ENCODE results near the gene USP31.

The USP31 gene

GRCh38 chr16:23085949-23086348 is 63.3 kb downstream of the USP31 start:
- DNase-seq, result no peak

- no peak for DNase-seq
Measured at GRCh38 chr16:23082161-23082788, 67.0 kb downstream of the USP31 start.

DNA sequence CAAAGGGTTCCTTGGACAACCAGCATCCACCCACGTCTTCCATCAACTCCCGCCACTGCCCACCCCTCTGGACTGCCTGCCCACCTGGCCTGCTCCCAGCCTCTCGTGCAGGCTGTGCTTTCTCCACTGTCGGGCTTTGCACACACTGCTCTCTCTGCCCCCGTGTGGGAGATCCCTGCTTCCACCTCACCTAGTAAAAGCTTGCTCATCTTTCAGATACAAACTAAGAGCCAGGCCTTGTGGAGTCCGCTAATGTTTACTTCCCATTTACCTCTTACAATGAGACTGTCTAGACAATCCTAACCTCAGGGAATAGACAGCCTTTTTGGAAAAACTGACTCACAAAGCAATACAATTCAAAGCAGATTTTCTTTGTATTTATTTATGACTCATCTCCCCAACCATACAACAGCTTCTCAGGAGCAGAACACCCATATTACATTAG is 67.6 kb downstream of the USP31 start:
- DNase-seq, result no peak

DNA sequence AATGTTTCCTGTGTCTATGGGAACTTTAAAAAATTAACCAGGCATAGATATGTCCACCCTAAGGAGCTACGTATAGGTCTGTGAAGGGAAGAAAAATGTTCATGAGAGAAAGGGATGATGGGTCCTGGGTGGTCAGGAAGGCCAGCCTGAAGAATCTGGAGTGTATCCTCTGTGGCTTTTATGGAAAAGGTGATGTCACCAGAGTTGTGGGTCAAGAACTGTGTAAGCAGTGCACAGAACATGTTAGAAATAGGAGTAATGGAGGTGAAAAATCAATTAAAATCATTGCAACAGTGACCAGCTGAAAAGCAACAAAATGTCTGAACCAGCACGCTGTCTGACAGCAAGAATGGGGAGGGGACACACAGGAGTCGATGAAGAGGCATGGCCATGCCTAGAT is 68.5 kb downstream of the USP31 start:
- DNase-seq, result no peak

GRCh38 chr16:23080329-23080728 is 68.9 kb downstream of the USP31 start:
- DNase-seq, result no peak

DNA sequence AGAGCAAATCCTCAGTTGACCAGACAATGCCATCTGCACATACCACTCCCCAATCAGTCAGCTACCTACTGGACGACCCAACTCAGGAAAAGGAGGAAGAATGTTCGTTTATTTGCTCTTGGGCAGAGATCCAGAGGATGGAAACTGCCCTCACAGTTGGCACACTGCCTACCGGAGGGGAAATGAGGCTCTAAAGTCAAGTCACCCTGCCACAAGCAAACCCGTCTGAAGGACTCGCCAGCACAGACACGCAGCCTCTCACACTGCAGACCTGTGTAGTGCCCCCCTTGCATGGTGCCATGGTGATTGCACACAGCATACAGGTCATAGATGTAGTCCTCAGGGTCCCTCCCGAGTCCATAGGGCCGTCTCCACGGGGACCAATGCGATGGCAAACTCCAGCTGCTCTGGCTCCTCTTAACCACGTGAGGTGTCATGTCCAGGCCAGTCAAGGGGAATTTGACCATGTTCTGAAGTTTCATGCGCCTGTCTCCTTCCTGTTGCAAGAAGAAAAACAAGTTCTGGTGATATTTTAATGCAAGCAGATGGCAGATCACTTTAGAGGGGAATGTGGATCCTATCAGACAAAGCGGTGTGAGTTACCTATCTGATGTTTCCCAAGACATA is 69.5 kb downstream of the USP31 start:
- DNase-seq, result no peak

DNA sequence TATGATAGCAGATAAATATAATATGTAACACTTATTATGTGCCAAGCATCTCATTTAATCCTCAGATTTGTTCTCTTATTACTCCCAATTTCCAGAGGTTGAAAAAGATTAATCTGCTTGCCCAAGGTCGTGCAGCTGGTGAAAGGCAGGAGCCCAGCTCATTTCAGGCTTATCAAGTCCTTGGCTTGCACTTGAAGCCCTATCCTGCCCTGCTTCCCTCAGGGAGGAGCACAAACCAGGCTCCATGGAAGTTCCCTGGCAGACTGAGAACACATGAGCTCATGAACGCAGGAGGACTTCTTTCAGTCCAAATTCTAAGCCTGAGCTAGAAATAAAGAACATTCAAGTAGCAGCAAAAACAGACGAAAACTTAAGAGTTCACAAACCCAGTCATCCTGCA is 74.8 kb downstream of the USP31 start:
- no peak for DNase-seq

- no peak for DNase-seq
Measured at GRCh38 chr16:23072769-23073549, 76.3 kb downstream of the USP31 start.

GRCh38 chr16:23072084-23072599 is 77.1 kb downstream of the USP31 start:
- no peak for DNase-seq

GRCh38 chr16:23071196-23072083 is 77.8 kb downstream of the USP31 start:
- no peak for DNase-seq

GRCh38 chr16:23069844-23070243 is 79.4 kb downstream of the USP31 start:
- DNase-seq, result no peak

DNA sequence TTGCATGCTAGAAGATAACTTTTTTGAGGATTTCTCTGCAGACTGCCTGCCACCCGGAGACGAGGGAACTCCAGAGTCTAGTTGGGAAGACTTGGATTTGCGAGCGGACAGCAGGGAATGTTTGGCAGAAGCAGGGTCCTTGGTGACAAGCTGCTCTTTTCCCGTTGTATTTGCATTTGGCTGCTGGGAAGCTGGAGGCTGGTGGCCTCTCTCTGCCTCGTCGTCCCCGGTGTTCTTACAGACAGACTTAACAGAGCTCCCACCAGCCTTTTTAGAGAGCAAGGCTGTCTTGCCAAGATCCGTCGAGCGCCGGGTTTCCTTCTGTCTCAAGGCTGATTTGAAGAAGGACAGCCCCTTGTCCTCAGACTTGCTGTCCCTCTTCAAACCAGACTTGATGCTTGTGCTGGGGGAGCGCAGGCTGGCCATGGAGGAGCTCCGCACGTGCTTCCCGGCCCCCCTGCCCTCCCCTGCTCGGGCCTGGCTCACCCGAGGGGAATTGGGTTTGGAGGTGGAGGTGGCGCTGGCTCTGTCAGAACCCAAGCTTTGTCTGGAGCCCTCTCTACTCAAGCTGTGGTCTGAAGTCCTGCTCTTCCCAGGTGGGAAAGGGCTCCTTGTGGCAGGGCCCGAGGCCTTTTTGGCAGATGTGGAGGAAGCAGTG is 81.0 kb downstream of the USP31 start:
- no peak for DNase-seq

GRCh38 chr16:23066676-23067075 is 82.6 kb downstream of the USP31 start:
- no peak for DNase-seq

DNA sequence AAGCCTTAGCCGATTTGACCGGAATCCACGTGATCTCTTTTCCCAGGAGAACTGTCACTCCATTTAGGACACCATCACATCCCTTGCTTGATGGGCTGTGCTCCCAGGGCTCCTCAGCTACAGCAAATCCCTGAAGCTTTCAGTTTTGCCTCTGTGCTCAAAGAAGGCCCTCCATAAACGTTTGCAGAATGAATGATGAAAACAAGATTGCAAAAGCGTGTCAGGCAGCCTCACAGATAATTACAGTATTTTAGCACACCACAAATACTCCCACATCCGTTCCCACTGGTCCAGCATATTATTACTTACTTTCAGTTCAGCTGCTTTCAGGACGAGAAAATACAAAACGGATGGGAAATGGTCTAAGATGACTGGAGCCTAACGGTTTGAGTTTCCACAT is 84.6 kb downstream of the USP31 start:
- no peak for DNase-seq

- no peak for DNase-seq
Measured at GRCh38 chr16:23062524-23062923, 86.7 kb downstream of the USP31 start.

DNA sequence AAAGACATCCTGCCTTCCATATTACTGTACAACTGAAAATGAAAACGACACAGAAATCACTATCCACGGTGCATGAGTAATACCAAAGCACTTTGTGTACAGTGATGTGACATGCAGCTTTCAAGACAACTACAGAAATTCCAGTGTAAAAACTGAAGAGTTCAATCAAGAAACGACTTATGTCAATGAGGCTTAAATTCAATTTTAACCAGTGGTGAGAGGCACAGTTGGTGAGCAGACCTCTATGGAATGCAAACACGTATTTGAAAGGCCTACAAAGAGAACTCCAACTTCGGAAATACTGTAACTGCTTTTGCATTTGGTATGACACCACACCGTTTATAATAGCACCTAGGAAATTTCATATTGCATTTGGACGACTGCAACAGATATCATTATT is 87.6 kb downstream of the USP31 start:
- no peak for DNase-seq

- peak; percentile 23 for DNase-seq
Measured at GRCh38 chr16:23060458-23061320, 88.6 kb downstream of the USP31 start.

- DNase-seq, result no peak
Measured at GRCh38 chr16:23059433-23059832, 89.8 kb downstream of the USP31 start.

DNA sequence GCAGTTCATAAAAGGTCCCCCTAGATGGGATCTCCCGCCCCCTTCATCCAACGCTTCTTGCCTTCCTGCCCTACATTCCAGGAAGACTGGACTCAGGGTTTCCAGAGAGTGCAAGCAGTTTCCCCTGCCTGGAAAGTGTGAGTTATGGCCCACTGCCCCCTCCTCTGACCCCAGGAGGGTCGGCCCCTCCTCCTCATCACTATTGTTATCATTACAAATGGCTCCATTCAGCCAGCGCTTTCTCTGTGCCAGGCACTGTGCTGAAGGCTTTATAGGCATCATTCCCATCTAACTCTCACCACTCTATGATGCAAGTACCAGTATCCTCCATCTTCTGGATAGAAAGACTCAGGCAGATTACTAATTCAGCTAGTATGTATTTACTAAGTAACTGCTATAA is 90.7 kb downstream of the USP31 start:
- DNase-seq, result no peak

- no peak for DNase-seq
Measured at GRCh38 chr16:23057013-23057596, 92.1 kb downstream of the USP31 start.

- DNase-seq, result no peak
Measured at GRCh38 chr16:23055481-23055880, 93.8 kb downstream of the USP31 start.

Data from T1000 (cell line).